ENCODE measurements around the gene RPS18. TPM values are rescaled to one million over a fixed set of nuclear protein-coding genes. Genes with fewer than 3 reads are reported as not detected.

RPS18 gene
- total and polyA plus RNA-seq, 9 of the 15 experiments (the other 6 are each of a cell fraction or from before 2014, with no cell fraction given): 5,023 to 17,516 (median 8,131) TPM

GRCh38 chr6:33288921-33289783 is 17.3 kb downstream of the RPS18 start, which contains the start of the genes PFDN6 and WDR46 (continued):
- TF ChIP-seq SFPQ (IDR thresholded peaks at IDR 0.05; ENCODE audit: low read depth, low read length) (no peak), ZNF140 (CRISPR knock-in tag; IDR thresholded peaks at IDR 0.05) (no peak), THRB (CRISPR knock-in tag; conservative IDR thresholded peaks at IDR 0.05) (peak; percentile 50; the same call in 1 of the 2 replicates), RBM39 (optimal IDR thresholded peaks at IDR 0.05; ENCODE audit: low read depth, low read length) (no peak), CHD4 (IDR thresholded peaks at IDR 0.05; ENCODE audit: insufficient read depth, insufficient replicate concordance, low read depth, low read length, poor library complexity, severe bottlenecking) (no peak), NFRKB (IDR thresholded peaks at IDR 0.05; ENCODE audit: low read depth) (no peak), RNF219 (CRISPR knock-in tag; IDR thresholded peaks at IDR 0.05) (no peak), NCOA1 (IDR thresholded peaks at IDR 0.05; ENCODE audit: low read depth) (peak; percentile 23; the same call in 1 of the 2 replicates), ILK (tag; IDR thresholded peaks at IDR 0.05; ENCODE audit: borderline replicate concordance, low read depth) (no peak), STAT6 (CRISPR knock-in tag; IDR thresholded peaks at IDR 0.05) (no peak), NEUROD1 (IDR thresholded peaks at IDR 0.05; ENCODE audit: borderline replicate concordance, low read depth, low read length, partially characterized antibody) (peak; percentile 40), CREBBP (IDR thresholded peaks at IDR 0.05; ENCODE audit: low read depth, low read length) (no peak)

Data from K562 (cell line).